HFF-Myc (cell line): ENCODE results near the gene COQ8A.

ENCODE experiments used
- DNase-seq: peaks from one replicate; pipeline ENCODE4 v3.0.0-alpha.2; 2011; ENCODE audit warnings: low read depth; ENCODE audit errors: extremely low read depth
- H3K4me3 ChIP-seq: replicated peaks from 2 replicates; pipeline ENCODE4 v1.5.1; 2011; ENCODE audit warnings: low read depth, mild to moderate bottlenecking, control low read depth, low read length
- TF ChIP-seq, protein P1 (sequence below): IDR thresholded peaks from 2 replicates; pipeline ENCODE4 v1.5.1; 2012; ENCODE audit warnings: mild to moderate bottlenecking, low read depth, low read length, control low read depth; ENCODE audit errors: missing control alignments

The COQ8A gene

DNA sequence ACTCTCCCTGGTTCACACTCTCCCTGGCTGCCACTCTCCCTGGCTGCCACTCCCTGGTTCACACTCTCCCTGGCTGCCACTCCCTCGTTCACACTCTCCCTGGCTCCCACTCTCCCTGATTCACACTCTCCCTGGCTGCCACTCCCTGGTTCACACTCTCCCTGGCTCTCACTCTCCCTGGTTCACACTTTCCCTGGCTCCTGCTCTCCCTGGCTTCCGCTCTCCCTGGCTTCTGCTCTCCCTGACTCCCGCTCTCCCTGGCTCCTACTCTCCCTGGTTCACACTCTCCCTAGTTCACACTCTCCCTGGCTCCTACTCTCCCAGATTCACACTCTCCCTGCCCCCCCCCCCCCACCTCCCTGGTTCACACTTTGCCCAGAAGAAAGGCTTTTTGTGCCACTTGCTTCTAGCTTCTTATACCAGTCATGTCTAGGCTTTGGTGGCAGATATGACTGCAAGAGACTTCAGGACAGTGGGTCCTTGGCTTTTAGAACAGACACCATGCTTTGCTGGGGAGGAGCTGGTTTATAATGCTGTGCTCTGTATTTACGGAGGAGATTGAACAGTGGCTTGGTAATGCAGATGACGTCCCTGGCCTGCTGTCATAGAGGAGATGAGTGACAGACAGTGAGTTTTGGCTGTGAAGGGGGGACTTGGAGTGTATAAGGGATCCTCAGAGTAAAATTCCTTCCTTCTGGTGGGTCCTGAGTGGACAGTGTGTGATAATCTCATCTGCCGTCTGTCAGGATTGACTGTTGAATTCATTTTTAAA lies 17.0 kb downstream of the COQ8A start:
- TF ChIP-seq, protein P1, sequence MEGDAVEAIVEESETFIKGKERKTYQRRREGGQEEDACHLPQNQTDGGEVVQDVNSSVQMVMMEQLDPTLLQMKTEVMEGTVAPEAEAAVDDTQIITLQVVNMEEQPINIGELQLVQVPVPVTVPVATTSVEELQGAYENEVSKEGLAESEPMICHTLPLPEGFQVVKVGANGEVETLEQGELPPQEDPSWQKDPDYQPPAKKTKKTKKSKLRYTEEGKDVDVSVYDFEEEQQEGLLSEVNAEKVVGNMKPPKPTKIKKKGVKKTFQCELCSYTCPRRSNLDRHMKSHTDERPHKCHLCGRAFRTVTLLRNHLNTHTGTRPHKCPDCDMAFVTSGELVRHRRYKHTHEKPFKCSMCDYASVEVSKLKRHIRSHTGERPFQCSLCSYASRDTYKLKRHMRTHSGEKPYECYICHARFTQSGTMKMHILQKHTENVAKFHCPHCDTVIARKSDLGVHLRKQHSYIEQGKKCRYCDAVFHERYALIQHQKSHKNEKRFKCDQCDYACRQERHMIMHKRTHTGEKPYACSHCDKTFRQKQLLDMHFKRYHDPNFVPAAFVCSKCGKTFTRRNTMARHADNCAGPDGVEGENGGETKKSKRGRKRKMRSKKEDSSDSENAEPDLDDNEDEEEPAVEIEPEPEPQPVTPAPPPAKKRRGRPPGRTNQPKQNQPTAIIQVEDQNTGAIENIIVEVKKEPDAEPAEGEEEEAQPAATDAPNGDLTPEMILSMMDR, result no peak
- DNase-seq, result no peak

DNA sequence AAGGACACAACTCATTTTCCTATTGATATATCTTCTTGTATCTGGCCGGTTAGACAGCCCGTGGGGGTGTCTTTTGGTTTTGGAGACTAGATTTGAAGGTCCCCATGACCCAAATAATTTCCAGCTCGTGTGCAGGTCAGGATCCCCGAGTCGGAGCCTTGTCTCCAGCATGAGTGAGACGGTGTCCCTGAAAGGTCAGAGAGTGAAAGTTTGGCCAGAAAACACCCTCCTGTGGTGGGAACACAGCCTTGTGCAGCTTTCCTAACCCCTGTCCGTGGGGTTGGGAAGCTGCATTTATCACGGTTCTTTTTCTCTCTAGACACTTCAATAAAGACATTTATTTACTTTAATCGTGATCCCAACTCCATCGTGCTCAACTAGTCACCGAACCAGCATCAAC lies 17.6 kb downstream of the COQ8A start:
- TF ChIP-seq, protein P1, result no peak
- DNase-seq, result no peak
- H3K4me3 ChIP-seq, result no peak overlapping the region

More for the DNA sequence above, 17.0 kb downstream of the COQ8A start:
- H3K4me3 ChIP-seq, result no peak overlapping the region

- no peak overlapping the region for H3K4me3 ChIP-seq
- TF ChIP-seq, protein P1, result no peak
- no peak for DNase-seq
Observed at GRCh38 chr1:226958300-226958699, 18.2 kb downstream of the COQ8A start.

DNA sequence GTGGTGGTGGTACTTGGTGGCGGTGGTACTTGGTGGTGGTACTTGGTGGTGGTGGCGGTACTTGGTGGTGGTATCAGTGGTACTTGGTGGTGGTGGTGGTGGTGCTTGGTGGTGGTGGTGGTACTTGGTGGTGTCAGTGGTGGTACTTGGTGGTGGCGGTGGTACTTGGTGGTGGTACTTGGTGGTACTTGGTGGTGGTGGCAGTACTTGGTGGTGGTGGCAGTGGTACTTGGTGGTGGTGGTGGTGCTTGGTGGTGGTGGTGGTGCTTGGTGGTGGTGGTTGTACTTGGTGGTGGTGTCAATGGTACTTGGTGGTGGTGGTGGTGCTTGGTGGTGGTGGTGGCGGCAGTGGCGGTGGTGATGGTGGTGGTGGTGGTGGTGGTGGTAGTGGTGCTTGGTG lies 20.2 kb downstream of the COQ8A start:
- H3K4me3 ChIP-seq, result no peak overlapping the region
- no peak for DNase-seq
- TF ChIP-seq, protein P1, result no peak

DNA sequence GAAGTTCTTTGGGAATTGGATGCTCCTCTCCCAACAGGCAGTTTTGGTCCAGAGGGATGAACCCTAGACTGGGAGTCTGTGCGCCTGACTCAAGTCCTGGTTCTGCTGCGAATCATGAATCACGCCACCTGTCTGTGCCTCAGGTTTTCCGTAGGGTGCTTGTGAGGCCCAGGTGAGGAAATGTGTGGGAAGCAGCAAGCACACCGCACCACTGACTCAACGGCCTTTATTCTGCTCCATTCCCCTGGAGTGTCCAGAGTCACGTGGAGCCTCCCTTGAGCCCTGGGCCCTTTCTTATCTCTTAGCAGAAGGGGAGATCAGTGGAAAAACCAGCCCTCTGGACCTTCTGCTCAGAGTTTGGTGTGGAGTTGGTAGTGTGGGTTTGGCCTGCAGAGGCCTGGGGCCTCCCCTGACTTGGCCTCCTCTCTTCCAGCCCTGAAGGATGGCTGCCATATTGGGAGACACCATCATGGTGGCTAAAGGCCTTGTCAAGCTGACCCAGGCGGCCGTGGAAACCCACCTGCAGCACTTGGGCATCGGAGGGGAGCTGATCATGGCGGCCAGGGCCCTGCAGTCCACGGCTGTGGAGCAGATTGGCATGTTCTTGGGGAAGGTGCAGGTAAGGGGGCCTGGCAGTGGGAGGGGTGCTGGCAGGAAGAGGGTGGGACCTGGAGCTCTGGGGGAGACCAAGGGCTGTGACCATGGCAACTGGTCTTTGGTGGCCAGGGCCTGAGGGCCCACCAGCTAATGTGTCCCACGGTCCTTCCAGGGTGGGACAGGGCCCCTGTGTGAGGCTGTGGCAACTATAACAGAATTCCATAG lies 21.1 kb downstream of the COQ8A start:
- TF ChIP-seq, protein P1, result no peak
- no peak overlapping the region for H3K4me3 ChIP-seq
- no peak for DNase-seq

GRCh38 chr1:226962421-226963391 lies 22.6 kb downstream of the COQ8A start:
- no peak for DNase-seq
- no peak overlapping the region for H3K4me3 ChIP-seq
- TF ChIP-seq, protein P1, result no peak
